Esophagus muscularis mucosa (tissue), 4 donors: ENCODE measurements around the gene OSBP2. TPM values are rescaled to one million over a fixed set of nuclear protein-coding genes. Genes with fewer than 3 reads are reported as not detected.

Experiments
- DNase-seq: peaks from one replicate; pipeline ENCODE4 v3.0.0-alpha.2; 2017; ENCODE audit errors: extremely low spot score
- H3K27ac ChIP-seq, 4 donors: fragments of 200-600 bp; sonication (generic); replicated peaks in 1 of 4; 1 replicate in 3 of 4; 2 replicates in 1 of 4; pipeline ENCODE4 v1.5.1; 2016 to 2019; ENCODE audit warnings: mild to moderate bottlenecking in 1 of 4
- H3K27me3 ChIP-seq, 4 donors: fragments of 200-600 bp; sonication (generic); one replicate each; pipeline versions ENCODE4 v1.5.1 to v1.6.0; 2016 to 2019
- H3K36me3 ChIP-seq, 4 donors: fragments of 200-600 bp; sonication (generic); one replicate each; pipeline ENCODE4 v1.5.1; 2016 to 2019
- H3K4me1 ChIP-seq, 4 donors: fragments of 200-600 bp; sonication (generic); one replicate each; pipeline ENCODE4 v1.5.1; 2016 to 2019
- H3K4me3 ChIP-seq, 4 donors: fragments of 200-600 bp; sonication (generic); 1 replicate in 2 of 4; 2 replicates in 2 of 4; pipeline ENCODE4 v1.5.1; 2016 to 2019; ENCODE audit warnings: mild to moderate bottlenecking in 4 of 4, moderate library complexity in 1 of 4
- H3K9me3 ChIP-seq, 4 donors: fragments of 200-600 bp; sonication (generic); 1 replicate in 3 of 4; 2 replicates in 1 of 4; pipeline ENCODE4 v1.5.1; 2016 to 2019
- EP300 ChIP-seq: sonication (generic); formaldehyde crosslinking; IDR thresholded peaks from one replicate; pipeline ENCODE4 v1.6.1; 2017; ENCODE audit warnings: antibody characterized with exemption
- POLR2A ChIP-seq: fragments of 450-650 bp; IDR thresholded peaks from one replicate; pipeline ENCODE4 v1.6.1; 2017; ENCODE audit warnings: antibody characterized with exemption, moderate library complexity, mild to moderate bottlenecking, low read depth
- POLR2AphosphoS5 ChIP-seq, 2 donors: sonication (generic); formaldehyde crosslinking; IDR thresholded peaks; one replicate each; pipeline ENCODE4 v1.6.1; 2017; ENCODE audit warnings: antibody characterized with exemption in 2 of 2
- WGBS: methylation state at CpG from one replicate; pipeline ENCODE4 v1.1.5; 2018; 5-methylcytosine and 5-hydroxymethylcytosine counted together
- intact Hi-C: fragments of 100-400 bp; cut with DNase I; formaldehyde crosslinking; loops from one replicate; pipeline ENCODE4 v1.15.1; 2023
- total RNA-seq, 4 donors: library from RNA; depleted of rRNA; stranded (reverse); fragments of >200 nt; gene quantifications; one replicate each; pipeline versions ENCODE4 v1.1.0 to v1.2.1, GENCODE V29; 2016
- TF ChIP-seq, protein P1 (sequence below), 3 experiments: fragments of 200-600 bp in 2 of 3; fragments of 450-650 bp in 1 of 3; sonication (generic) in 2 of 3; IDR thresholded peaks; one replicate each; pipeline ENCODE4 v1.5.1; 2017 to 2019; ENCODE audit warnings: antibody characterized with exemption in 3 of 3, mild to moderate bottlenecking in 2 of 3, moderate library complexity in 1 of 3

The OSBP2 gene
- total RNA-seq, 4 donors from 2014 or later: 0.42 to 4.6 (median 2.9) TPM

DNA sequence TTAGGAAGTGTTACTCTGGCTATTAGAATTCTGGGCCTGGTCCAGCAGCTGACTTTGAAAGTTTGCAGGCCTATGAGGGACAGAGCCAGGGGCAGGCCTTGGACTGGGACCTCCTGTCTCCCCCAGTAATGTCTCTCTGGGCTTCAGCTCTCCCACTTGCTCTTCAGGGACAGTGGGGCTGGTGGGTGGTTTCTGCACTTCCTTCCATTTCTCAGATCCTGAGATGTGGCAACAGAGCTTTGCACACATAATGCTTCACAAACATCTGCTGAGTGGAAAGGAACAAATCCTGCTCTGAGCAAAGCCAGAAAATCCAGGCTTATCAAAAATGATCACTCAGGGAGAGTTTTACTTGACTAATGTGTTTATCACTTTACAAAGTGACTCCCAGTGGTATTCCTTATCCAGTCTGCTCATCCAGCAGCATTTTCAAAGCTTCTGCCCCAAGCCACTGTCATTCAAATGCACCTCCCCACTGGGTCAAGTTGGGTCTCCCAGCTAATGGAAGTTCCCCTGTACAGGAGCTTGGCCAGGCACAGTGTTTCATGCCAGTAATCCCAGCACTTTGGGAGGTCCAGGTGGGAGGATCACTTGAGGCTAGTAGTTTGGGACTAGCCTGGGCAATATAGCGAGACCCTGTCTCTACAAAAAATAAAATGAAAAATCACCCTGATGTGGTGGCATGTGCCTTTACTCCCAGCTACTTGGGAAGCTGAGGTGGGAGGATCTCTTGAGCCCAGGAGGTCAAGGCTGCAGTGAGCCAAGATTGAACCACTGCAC is 13.5 kb upstream of the OSBP2 start:
- WGBS: 92% methylated on average over 1 of the region's 1 CpG
- H3K27me3 ChIP-seq: peaks cover 0 to 4% (median 0%) of the 10 kb centered on the region in 4 donors
- H3K4me3 ChIP-seq: no peak overlapping the region
- intact Hi-C loops: no loop called here
- H3K4me1 ChIP-seq: no peaks in the 10 kb centered on the region
- H3K9me3 ChIP-seq: no peaks in the 10 kb centered on the region
- H3K36me3 ChIP-seq: no peaks in the 10 kb centered on the region
- no peak overlapping the region for H3K27ac ChIP-seq
- TF ChIP-seq, protein P1, sequence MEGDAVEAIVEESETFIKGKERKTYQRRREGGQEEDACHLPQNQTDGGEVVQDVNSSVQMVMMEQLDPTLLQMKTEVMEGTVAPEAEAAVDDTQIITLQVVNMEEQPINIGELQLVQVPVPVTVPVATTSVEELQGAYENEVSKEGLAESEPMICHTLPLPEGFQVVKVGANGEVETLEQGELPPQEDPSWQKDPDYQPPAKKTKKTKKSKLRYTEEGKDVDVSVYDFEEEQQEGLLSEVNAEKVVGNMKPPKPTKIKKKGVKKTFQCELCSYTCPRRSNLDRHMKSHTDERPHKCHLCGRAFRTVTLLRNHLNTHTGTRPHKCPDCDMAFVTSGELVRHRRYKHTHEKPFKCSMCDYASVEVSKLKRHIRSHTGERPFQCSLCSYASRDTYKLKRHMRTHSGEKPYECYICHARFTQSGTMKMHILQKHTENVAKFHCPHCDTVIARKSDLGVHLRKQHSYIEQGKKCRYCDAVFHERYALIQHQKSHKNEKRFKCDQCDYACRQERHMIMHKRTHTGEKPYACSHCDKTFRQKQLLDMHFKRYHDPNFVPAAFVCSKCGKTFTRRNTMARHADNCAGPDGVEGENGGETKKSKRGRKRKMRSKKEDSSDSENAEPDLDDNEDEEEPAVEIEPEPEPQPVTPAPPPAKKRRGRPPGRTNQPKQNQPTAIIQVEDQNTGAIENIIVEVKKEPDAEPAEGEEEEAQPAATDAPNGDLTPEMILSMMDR (IDR thresholded peaks at IDR 0.05): no peak
- TF ChIP-seq POLR2A: no peak
- no peak for TF ChIP-seq POLR2AphosphoS5 (IDR thresholded peaks at IDR 0.05)
- DNase-seq: no peak

DNA sequence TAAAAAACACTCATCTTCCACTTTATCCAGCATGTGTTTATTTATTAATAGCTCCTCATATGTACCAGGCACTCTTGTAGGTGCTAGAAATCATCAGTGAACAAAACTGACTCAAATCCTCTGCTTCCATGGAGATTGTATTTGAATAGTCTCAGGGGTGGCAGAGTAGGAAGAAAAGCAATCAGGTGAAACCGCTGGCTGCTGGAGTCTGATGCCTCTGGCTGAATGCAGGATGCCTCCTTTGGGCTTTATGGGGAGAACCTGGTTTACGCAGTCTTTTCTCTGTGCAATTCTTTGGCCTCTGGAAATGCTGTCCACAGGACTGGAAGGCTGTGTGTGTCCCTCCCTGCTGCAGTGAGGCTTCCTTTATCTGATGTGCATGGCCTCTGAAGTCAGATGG is 12.8 kb upstream of the OSBP2 start:
- H3K9me3 ChIP-seq: no peaks in the 10 kb centered on the region
- intact Hi-C loops: no loop called here
- H3K4me1 ChIP-seq: no peaks in the 10 kb centered on the region
- peaks cover 0 to under 1% (median 0%) of the 10 kb centered on the region in 4 donors for H3K27me3 ChIP-seq
- TF ChIP-seq, protein P1 (IDR thresholded peaks at IDR 0.05): no peak
- TF ChIP-seq EP300 (no peak), POLR2A (no peak), POLR2AphosphoS5 (IDR thresholded peaks at IDR 0.05) (no peak)
- H3K27ac ChIP-seq: no peak overlapping the region
- no peaks in the 10 kb centered on the region for H3K36me3 ChIP-seq
- no peak overlapping the region for H3K4me3 ChIP-seq
- DNase-seq: no peak
- WGBS: 78% methylated on average over 2 of the region's 2 CpGs

DNA sequence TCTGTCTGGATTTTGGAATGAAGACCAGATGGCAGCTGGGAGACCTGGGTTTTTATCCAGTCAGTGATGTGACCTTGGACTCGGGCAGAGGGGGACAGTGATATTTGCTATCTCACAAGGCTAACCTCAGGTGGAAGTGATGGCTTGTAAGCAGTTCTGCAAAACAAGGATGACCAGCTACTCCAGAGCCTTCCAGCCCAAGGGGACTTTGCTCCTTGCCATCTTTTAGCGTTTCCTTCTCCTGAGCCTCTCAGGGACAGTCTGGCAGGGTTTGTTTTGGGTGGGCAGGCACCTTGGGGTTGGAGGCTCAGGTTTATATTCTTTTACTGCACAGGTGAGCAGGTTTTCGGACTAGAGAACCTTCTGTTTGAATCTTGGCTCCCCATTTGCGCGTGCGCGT is 9.5 kb upstream of the OSBP2 start:
- DNase-seq: no peak
- no peak for TF ChIP-seq EP300
- TF ChIP-seq, protein P1 (IDR thresholded peaks at IDR 0.05): no peak
- TF ChIP-seq POLR2A: no peak
- TF ChIP-seq POLR2AphosphoS5 (IDR thresholded peaks at IDR 0.05): no peak
- Histone ChIP-seq H3K4me3 (no peak overlapping the region), H3K36me3 (no peaks in the 10 kb centered on the region), H3K27me3 (no peaks in the 10 kb centered on the region), H3K9me3 (no peaks in the 10 kb centered on the region), H3K27ac (no peak overlapping the region), H3K4me1 (no peaks in the 10 kb centered on the region)
- intact Hi-C loops: no loop called here
- 89% methylated on average over 7 of the region's 7 CpGs for WGBS

DNA sequence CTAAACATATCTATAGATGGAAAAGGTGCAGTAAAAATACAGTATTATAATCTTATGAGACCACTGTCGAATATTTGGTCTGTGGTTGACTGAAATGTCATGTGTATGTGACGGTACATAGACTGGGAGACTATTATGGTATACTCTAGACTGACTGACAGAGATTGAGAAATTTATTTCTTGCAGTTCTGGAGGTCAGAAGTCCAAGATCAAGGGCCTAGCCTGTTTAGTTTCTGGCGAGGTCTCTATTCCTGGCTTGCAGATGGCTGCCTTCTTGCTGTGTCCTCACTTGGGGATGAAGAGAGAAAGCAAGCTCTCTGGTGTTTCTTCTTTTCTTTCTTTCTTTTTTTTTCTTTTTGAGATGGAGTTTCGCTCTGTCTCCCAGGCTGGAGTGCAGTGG is 7.3 kb upstream of the OSBP2 start:
- H3K27ac ChIP-seq: no peak overlapping the region
- DNase-seq: no peak
- no peaks in the 10 kb centered on the region for H3K27me3 ChIP-seq
- H3K4me1 ChIP-seq: no peaks in the 10 kb centered on the region
- H3K36me3 ChIP-seq: no peaks in the 10 kb centered on the region
- intact Hi-C loops: no loop called here
- no peak overlapping the region for H3K4me3 ChIP-seq
- 90% methylated on average over 4 of the region's 4 CpGs for WGBS
- no peaks in the 10 kb centered on the region for H3K9me3 ChIP-seq
- TF ChIP-seq, protein P1 (IDR thresholded peaks at IDR 0.05): no peak
- TF ChIP-seq EP300: no peak
- no peak for TF ChIP-seq POLR2AphosphoS5 (IDR thresholded peaks at IDR 0.05)
- TF ChIP-seq POLR2A: no peak

DNA sequence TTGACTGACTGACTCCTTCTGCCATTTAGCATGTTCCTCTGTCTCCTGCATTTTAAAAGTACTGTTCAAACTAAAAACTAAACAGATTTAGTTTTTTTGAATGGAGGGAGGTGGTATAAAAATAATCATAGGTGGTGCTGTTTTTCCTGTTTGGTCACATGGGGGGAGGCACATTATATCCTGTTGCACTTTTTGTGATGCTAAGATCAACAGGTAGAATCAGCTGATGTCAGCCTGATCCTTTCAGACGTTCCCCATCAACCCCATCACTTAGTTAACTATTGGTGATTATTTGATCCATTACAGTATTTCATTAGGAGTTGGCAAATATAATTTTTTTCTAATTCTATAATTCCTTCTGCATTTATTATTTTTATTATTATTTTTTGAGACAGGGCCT is 5.1 kb upstream of the OSBP2 start:
- Histone ChIP-seq H3K27ac (no peak overlapping the region), H3K9me3 (no peaks in the 10 kb centered on the region), H3K4me3 (no peak overlapping the region), H3K27me3 (no peaks in the 10 kb centered on the region), H3K36me3 (no peaks in the 10 kb centered on the region), H3K4me1 (peaks cover 5 to 8% (median 7%) of the 10 kb centered on the region in 4 donors)
- no peak for DNase-seq
- TF ChIP-seq, protein P1 (IDR thresholded peaks at IDR 0.05): no peak
- TF ChIP-seq EP300 (no peak), POLR2AphosphoS5 (IDR thresholded peaks at IDR 0.05) (no peak), POLR2A (no peak)
- 65% methylated on average over 1 of the region's 1 CpG for WGBS
- intact Hi-C loops: loop anchor here (10.0 kb wide), 1 partner anchor 65 kb away; no protein-coding TSS in a partner anchor
